Panc1 (cell line): ENCODE data around the gene MIPEP. TPM values are rescaled to one million over a fixed set of nuclear protein-coding genes. Genes with fewer than 3 reads are reported as not detected.

Source experiments
- ATAC-seq: fragments of 200-7000 bp; cut with Tn5 transposase; 2 replicates; pipeline ENCODE4 v1.9.1; 2020; ENCODE audit warnings: mild to moderate bottlenecking, moderate library complexity
- BruUV-seq: library from RNA; stranded (reverse); fragments of 400-500 nt; replicated peaks from 2 replicates; lab custom pipeline; 2021; lab: Mats Ljungman, UMichigan
- CTCF ChIA-PET: fragments of 300-600 bp; sonication (Branson Sonifier 250); formaldehyde crosslinking; loops from one replicate; lab custom pipeline; 2022; ENCODE audit warnings: antibody characterized with exemption; lab: Charles Lee
- POLR2A ChIA-PET: fragments of 300-600 bp; sonication (Branson Sonifier 250); formaldehyde crosslinking; loops from one replicate; lab custom pipeline; 2022; ENCODE audit warnings: antibody characterized with exemption; lab: Charles Lee
- DNase-seq: peaks from one replicate; pipeline ENCODE4 v3.0.0-alpha.2; 2010; ENCODE audit warnings: low read depth, low spot score
- H3K27ac ChIP-seq: 2 replicates; pipeline ENCODE4 v1.5.1; 2011; ENCODE audit warnings: mild to moderate bottlenecking, low read length, inconsistent platforms
- H3K27me3 ChIP-seq: fragments of 200-500 bp; sonication (Bioruptor generic); 2 replicates; pipeline ENCODE4 v1.6.0; 2014; ENCODE audit warnings: low read length, inconsistent platforms; ENCODE audit not compliant: control insufficient read depth, insufficient read depth
- H3K36me3 ChIP-seq: fragments of 200-500 bp; sonication (Bioruptor generic); 2 replicates; pipeline ENCODE4 v1.5.1; 2014; ENCODE audit warnings: inconsistent platforms, mild to moderate bottlenecking, low read length, moderate library complexity; ENCODE audit not compliant: control insufficient read depth, insufficient read depth
- H3K4me1 ChIP-seq: 2 replicates; pipeline ENCODE4 v1.5.1; 2011; ENCODE audit warnings: inconsistent platforms, mild to moderate bottlenecking, low read length, moderate library complexity; ENCODE audit not compliant: control insufficient read depth, insufficient read depth
- H3K4me3 ChIP-seq, 2 experiments: 2 replicates each; pipeline ENCODE4 v1.5.1; 2011 to 2012; ENCODE audit warnings: low read depth in 2 of 2, low read length in 2 of 2, mild to moderate bottlenecking in 2 of 2, inconsistent platforms in 1 of 2, moderate library complexity in 1 of 2
- H3K9me3 ChIP-seq: fragments of 200-500 bp; sonication (Bioruptor generic); 2 replicates; pipeline ENCODE4 v1.5.1; 2014; ENCODE audit warnings: low read depth, mild to moderate bottlenecking, inconsistent platforms, low read length, moderate library complexity; ENCODE audit not compliant: control insufficient read depth, insufficient read depth
- POLR2AphosphoS5 ChIP-seq: IDR thresholded peaks from 2 replicates; pipeline ENCODE4 v1.6.1; 2012; ENCODE audit warnings: mild to moderate bottlenecking, low read depth, low read length, moderate library complexity
- SIN3A ChIP-seq: IDR thresholded peaks from 2 replicates; pipeline ENCODE4 v1.6.1; 2012; ENCODE audit warnings: low read depth, mild to moderate bottlenecking, low read length, moderate library complexity, borderline replicate concordance; ENCODE audit not compliant: insufficient read depth
- TCF7L2 ChIP-seq: IDR thresholded peaks from 2 replicates; pipeline ENCODE4 v1.6.1; 2011; ENCODE audit warnings: mild to moderate bottlenecking, low read depth, low read length, inconsistent platforms
- in situ Hi-C: cut with HindIII; loops from 2 replicates; pipeline ENCODE4 v1.10.0; 2016; ENCODE audit warnings: low sequenced_read_pairs, low pct_unique_long_range_greater_than_20kb
- intact Hi-C: fragments of 100-400 bp; cut with micrococcal nuclease; formaldehyde crosslinking; loops from one replicate; pipeline ENCODE4 v1.10.0; 2022; ENCODE audit not compliant: unreplicated experiment
- total RNA-seq: library from RNA; stranded (reverse); gene quantifications from one replicate; pipeline ENCODE4 v1.2.1, GENCODE V29; 2021; ENCODE audit not compliant: unreplicated experiment
- TF ChIP-seq, protein P1 (sequence below), 2 experiments: IDR thresholded peaks; 2 replicates each; pipeline ENCODE4 v1.6.1; 2011 to 2012; ENCODE audit warnings: low read depth in 2 of 2, control low read depth in 1 of 2, low read length in 1 of 2, mild to moderate bottlenecking in 1 of 2, moderate library complexity in 1 of 2; ENCODE audit not compliant: insufficient read depth in 1 of 2
- TF ChIP-seq, protein P2 (sequence below): fragments of 450-650 bp; IDR thresholded peaks from 2 replicates; pipeline ENCODE4 v1.5.1; 2017; ENCODE audit warnings: mild to moderate bottlenecking

Gene MIPEP
- total RNA-seq, 1 experiment from 2014 or later: 13.8 TPM

- Histone ChIP-seq H3K27ac (no peak overlapping the region), H3K9me3 (no peaks in the 10 kb centered on the region), H3K27me3 (peaks cover 2% of the 10 kb centered on the region), H3K4me3 (no peak overlapping the region), H3K36me3 (no peaks in the 10 kb centered on the region), H3K4me1 (no peaks in the 10 kb centered on the region)
- ATAC-seq (no peak), DNase-seq (no peak)
- in situ Hi-C loops: no loop called here
- TF ChIP-seq TCF7L2 (no peak), SIN3A (no peak), POLR2AphosphoS5 (no peak)
- TF ChIP-seq, protein P1, sequence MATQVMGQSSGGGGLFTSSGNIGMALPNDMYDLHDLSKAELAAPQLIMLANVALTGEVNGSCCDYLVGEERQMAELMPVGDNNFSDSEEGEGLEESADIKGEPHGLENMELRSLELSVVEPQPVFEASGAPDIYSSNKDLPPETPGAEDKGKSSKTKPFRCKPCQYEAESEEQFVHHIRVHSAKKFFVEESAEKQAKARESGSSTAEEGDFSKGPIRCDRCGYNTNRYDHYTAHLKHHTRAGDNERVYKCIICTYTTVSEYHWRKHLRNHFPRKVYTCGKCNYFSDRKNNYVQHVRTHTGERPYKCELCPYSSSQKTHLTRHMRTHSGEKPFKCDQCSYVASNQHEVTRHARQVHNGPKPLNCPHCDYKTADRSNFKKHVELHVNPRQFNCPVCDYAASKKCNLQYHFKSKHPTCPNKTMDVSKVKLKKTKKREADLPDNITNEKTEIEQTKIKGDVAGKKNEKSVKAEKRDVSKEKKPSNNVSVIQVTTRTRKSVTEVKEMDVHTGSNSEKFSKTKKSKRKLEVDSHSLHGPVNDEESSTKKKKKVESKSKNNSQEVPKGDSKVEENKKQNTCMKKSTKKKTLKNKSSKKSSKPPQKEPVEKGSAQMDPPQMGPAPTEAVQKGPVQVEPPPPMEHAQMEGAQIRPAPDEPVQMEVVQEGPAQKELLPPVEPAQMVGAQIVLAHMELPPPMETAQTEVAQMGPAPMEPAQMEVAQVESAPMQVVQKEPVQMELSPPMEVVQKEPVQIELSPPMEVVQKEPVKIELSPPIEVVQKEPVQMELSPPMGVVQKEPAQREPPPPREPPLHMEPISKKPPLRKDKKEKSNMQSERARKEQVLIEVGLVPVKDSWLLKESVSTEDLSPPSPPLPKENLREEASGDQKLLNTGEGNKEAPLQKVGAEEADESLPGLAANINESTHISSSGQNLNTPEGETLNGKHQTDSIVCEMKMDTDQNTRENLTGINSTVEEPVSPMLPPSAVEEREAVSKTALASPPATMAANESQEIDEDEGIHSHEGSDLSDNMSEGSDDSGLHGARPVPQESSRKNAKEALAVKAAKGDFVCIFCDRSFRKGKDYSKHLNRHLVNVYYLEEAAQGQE (IDR thresholded peaks at IDR 0.05; ENCODE audit: insufficient read depth in 1 of 2, low read depth in 2 of 2, low read length in 1 of 2): no peak
- ChIA-PET CTCF (no interaction called here), POLR2A (no interaction called here)
- BruUV-seq: no TSS peak
- intact Hi-C loops: loop anchor here (10.0 kb wide), 1 partner anchor 303 kb away; no protein-coding TSS in a partner anchor
Measured at GRCh38 chr13:23922005-23922932, 33.1 kb upstream of the MIPEP start.

GRCh38 chr13:23921451-23921888 lies 32.3 kb upstream of the MIPEP start:
- CTCF ChIA-PET: no interaction called here
- in situ Hi-C loops (no loop called here), intact Hi-C loops (loop anchor here (10.0 kb wide), 1 partner anchor 303 kb away; no protein-coding TSS in a partner anchor)
- H3K36me3 ChIP-seq: no peaks in the 10 kb centered on the region
- TF ChIP-seq, protein P1 (IDR thresholded peaks at IDR 0.05; ENCODE audit: insufficient read depth in 1 of 2, low read depth in 2 of 2, low read length in 1 of 2): no peak
- TF ChIP-seq, protein P2, sequence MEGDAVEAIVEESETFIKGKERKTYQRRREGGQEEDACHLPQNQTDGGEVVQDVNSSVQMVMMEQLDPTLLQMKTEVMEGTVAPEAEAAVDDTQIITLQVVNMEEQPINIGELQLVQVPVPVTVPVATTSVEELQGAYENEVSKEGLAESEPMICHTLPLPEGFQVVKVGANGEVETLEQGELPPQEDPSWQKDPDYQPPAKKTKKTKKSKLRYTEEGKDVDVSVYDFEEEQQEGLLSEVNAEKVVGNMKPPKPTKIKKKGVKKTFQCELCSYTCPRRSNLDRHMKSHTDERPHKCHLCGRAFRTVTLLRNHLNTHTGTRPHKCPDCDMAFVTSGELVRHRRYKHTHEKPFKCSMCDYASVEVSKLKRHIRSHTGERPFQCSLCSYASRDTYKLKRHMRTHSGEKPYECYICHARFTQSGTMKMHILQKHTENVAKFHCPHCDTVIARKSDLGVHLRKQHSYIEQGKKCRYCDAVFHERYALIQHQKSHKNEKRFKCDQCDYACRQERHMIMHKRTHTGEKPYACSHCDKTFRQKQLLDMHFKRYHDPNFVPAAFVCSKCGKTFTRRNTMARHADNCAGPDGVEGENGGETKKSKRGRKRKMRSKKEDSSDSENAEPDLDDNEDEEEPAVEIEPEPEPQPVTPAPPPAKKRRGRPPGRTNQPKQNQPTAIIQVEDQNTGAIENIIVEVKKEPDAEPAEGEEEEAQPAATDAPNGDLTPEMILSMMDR: peak; percentile 64
- no peaks in the 10 kb centered on the region for H3K4me1 ChIP-seq
- H3K27me3 ChIP-seq: peaks cover 8% of the 10 kb centered on the region
- H3K4me3 ChIP-seq: no peak overlapping the region
- DNase-seq (no peak), ATAC-seq (no peak)
- no TSS peak for BruUV-seq
- POLR2A ChIA-PET: no interaction called here
- H3K27ac ChIP-seq: no peak overlapping the region
- no peaks in the 10 kb centered on the region for H3K9me3 ChIP-seq
